Measurements from ENCODE around the gene DDTL.
"Not testable (repeated sequence)": the region's sequence is repeated elsewhere in the genome, so short reads cannot be mapped to it uniquely, and the experiment has no call there.

Gene DDTL

GRCh38 chr22:23966568-23966967, at the start of gene DDTL:
Gene DDTL, plus strand, starts transcription at chr22:23966888. Its CDS starts 27 bp downstream, at chr22:23966915.
- not testable (repeated sequence) for DNase-seq

GRCh38 chr22:23920267-23920611, 46.4 kb upstream of the DDTL start:
- not testable (repeated sequence) for DNase-seq

- DNase-seq, result not testable (repeated sequence)
Observed at GRCh38 chr22:23921586-23922201, 45.0 kb upstream of the DDTL start.

GRCh38 chr22:23922921-23923320, 43.8 kb upstream of the DDTL start:
- no peak for DNase-seq

- no peak for DNase-seq
Observed at GRCh38 chr22:23925020-23925606, 41.6 kb upstream of the DDTL start.

- no peak for DNase-seq
Observed at GRCh38 chr22:23926561-23926960, 40.1 kb upstream of the DDTL start.

- DNase-seq, result no peak
Observed at GRCh38 chr22:23938328-23939016, 28.2 kb upstream of the DDTL start.

GRCh38 chr22:23939017-23939357, 27.7 kb upstream of the DDTL start:
- no peak for DNase-seq

GRCh38 chr22:23940166-23940565, 26.5 kb upstream of the DDTL start:
- DNase-seq, result not testable (repeated sequence)

GRCh38 chr22:23947391-23947790, 19.3 kb upstream of the DDTL start:
- DNase-seq, result not testable (repeated sequence)

- DNase-seq, result not testable (repeated sequence)
Observed at GRCh38 chr22:23949764-23950163, 16.9 kb upstream of the DDTL start.

- DNase-seq, result not testable (repeated sequence)
Observed at GRCh38 chr22:23951383-23951782, 15.3 kb upstream of the DDTL start.

- not testable (repeated sequence) for DNase-seq
Observed at GRCh38 chr22:23952794-23953405, 13.8 kb upstream of the DDTL start.

GRCh38 chr22:23953485-23953884, 13.2 kb upstream of the DDTL start:
- DNase-seq, result not testable (repeated sequence)

- not testable (repeated sequence) for DNase-seq
Observed at GRCh38 chr22:23954193-23954990, 12.3 kb upstream of the DDTL start.

- not testable (repeated sequence) for DNase-seq
Observed at GRCh38 chr22:23954991-23955305, 11.7 kb upstream of the DDTL start.

GRCh38 chr22:23955886-23956285, 10.8 kb upstream of the DDTL start:
- not testable (repeated sequence) for DNase-seq

GRCh38 chr22:23956301-23956900, 10.3 kb upstream of the DDTL start:
- DNase-seq, result peak; percentile 85 to 86

GRCh38 chr22:23961084-23961771, 5.5 kb upstream of the DDTL start, which contains the start of gene GSTT2B:
Gene GSTT2B, minus strand, starts transcription at chr22:23961195. Its CDS starts 64 bp downstream, at chr22:23961131.
- DNase-seq, result not testable (repeated sequence)

- DNase-seq, result not testable (repeated sequence)
Observed at GRCh38 chr22:23966094-23966493, 594 bp upstream of the DDTL start.

GRCh38 chr22:23969071-23969470, 2.4 kb downstream of the DDTL start:
- no peak for DNase-seq

- DNase-seq, result no peak
Observed at GRCh38 chr22:23970201-23970641, 3.5 kb downstream of the DDTL start.
